NCI-H1048 (cell line): ENCODE results near the gene GDF2.

ENCODE experiments used
- DNase-seq: peaks from one replicate; lab custom pipeline; 2025; lab: John Stamatoyannopoulos, UW

GDF2 gene

GRCh38 chr10:47294057-47294456 lies 28.2 kb upstream of the GDF2 start:
- no peak for DNase-seq

- DNase-seq = no peak
Measured at GRCh38 chr10:47294501-47294900, 27.8 kb upstream of the GDF2 start.

- no peak for DNase-seq
Measured at GRCh38 chr10:47295411-47295810, 26.8 kb upstream of the GDF2 start.

GRCh38 chr10:47296156-47296894 lies 25.9 kb upstream of the GDF2 start:
- DNase-seq = no peak

- DNase-seq = no peak
Measured at GRCh38 chr10:47296941-47297340, 25.3 kb upstream of the GDF2 start.

GRCh38 chr10:47297866-47298540 lies 24.3 kb upstream of the GDF2 start:
- DNase-seq = no peak

- no peak for DNase-seq
Measured at GRCh38 chr10:47298715-47299114, 23.5 kb upstream of the GDF2 start.

GRCh38 chr10:47299611-47300428 lies 22.4 kb upstream of the GDF2 start, which contains the start of gene GDF10:
Gene GDF10 (plus strand): TSS chr10:47300197. CDS start chr10:47300652, 455 bp downstream.
- no peak for DNase-seq

GRCh38 chr10:47300429-47300931 lies 21.8 kb upstream of the GDF2 start:
- DNase-seq = no peak

- no peak for DNase-seq
Measured at GRCh38 chr10:47301833-47302232, 20.4 kb upstream of the GDF2 start.

GRCh38 chr10:47303105-47303504 lies 19.1 kb upstream of the GDF2 start:
- DNase-seq = no peak

GRCh38 chr10:47303866-47304265 lies 18.4 kb upstream of the GDF2 start:
- no peak for DNase-seq

GRCh38 chr10:47305566-47305965 lies 16.7 kb upstream of the GDF2 start:
- DNase-seq = no peak

- no peak for DNase-seq
Measured at GRCh38 chr10:47306387-47307210, 15.7 kb upstream of the GDF2 start.

GRCh38 chr10:47307381-47307780 lies 14.9 kb upstream of the GDF2 start:
- DNase-seq = no peak

GRCh38 chr10:47308775-47309174 lies 13.5 kb upstream of the GDF2 start:
- no peak for DNase-seq

GRCh38 chr10:47309408-47310089 lies 12.7 kb upstream of the GDF2 start:
- no peak for DNase-seq

GRCh38 chr10:47310090-47310505 lies 12.2 kb upstream of the GDF2 start:
- no peak for DNase-seq

- no peak for DNase-seq
Measured at GRCh38 chr10:47311193-47311931, 10.9 kb upstream of the GDF2 start.

- DNase-seq = no peak
Measured at GRCh38 chr10:47311932-47312662, 10.2 kb upstream of the GDF2 start.
